ENCODE measurements around the gene AK8.

AK8 gene

GRCh38 chr9:132857616-132858342, 20.3 kb downstream of the AK8 start:
- no peak for FAIRE-seq

- FAIRE-seq: no peak
Measured at GRCh38 chr9:132857031-132857430, 21.1 kb downstream of the AK8 start.

GRCh38 chr9:132855904-132856303, 22.2 kb downstream of the AK8 start:
- FAIRE-seq: no peak

- FAIRE-seq: no peak
Measured at GRCh38 chr9:132854832-132855231, 23.3 kb downstream of the AK8 start.

- no peak for FAIRE-seq
Measured at GRCh38 chr9:132853482-132853881, 24.6 kb downstream of the AK8 start.

- no peak for FAIRE-seq
Measured at GRCh38 chr9:132849185-132849706, 28.8 kb downstream of the AK8 start.

- FAIRE-seq: no peak
Measured at GRCh38 chr9:132846918-132847515, 31.1 kb downstream of the AK8 start.

- no peak for FAIRE-seq
Measured at GRCh38 chr9:132846109-132846917, 31.8 kb downstream of the AK8 start.

GRCh38 chr9:132842124-132843044, 35.7 kb downstream of the AK8 start:
- FAIRE-seq: no peak

GRCh38 chr9:132840980-132841379, 37.1 kb downstream of the AK8 start:
- no peak for FAIRE-seq

GRCh38 chr9:132838291-132838690, 39.8 kb downstream of the AK8 start:
- no peak for FAIRE-seq

- FAIRE-seq: no peak
Measured at GRCh38 chr9:132837501-132838286, 40.4 kb downstream of the AK8 start.

GRCh38 chr9:132834343-132834742, 43.7 kb downstream of the AK8 start:
- FAIRE-seq: no peak

GRCh38 chr9:132833550-132834121, 44.4 kb downstream of the AK8 start:
- FAIRE-seq: no peak

- no peak for FAIRE-seq
Measured at GRCh38 chr9:132832171-132832881, 45.8 kb downstream of the AK8 start.

GRCh38 chr9:132828201-132828770, 49.8 kb downstream of the AK8 start:
- no peak for FAIRE-seq

GRCh38 chr9:132827366-132827765, 50.7 kb downstream of the AK8 start:
- FAIRE-seq: no peak

GRCh38 chr9:132826621-132827365, 51.3 kb downstream of the AK8 start:
- no peak for FAIRE-seq

GRCh38 chr9:132826131-132826530, 52.0 kb downstream of the AK8 start:
- no peak for FAIRE-seq

GRCh38 chr9:132825430-132825829, 52.7 kb downstream of the AK8 start:
- FAIRE-seq: no peak

All from G401.6 (cell line).